HepG2 (cell line): ENCODE results near the gene VEGFA. TPM values are rescaled to one million over a fixed set of nuclear protein-coding genes. Genes with fewer than 3 reads are reported as not detected.
A peak's percentile ranks its signal among the peaks of the same experiment; 100 is the strongest.

ENCODE experiments used
- ATRX ChIP-seq: sonication (generic); formaldehyde crosslinking; IDR thresholded peaks from 2 replicates; pipeline ENCODE4 v1.4.0; 2020; ENCODE audit warnings: missing genetic modification reagents, borderline replicate concordance
- CHCHD3 ChIP-seq: sonication (generic); formaldehyde crosslinking; IDR thresholded peaks from 2 replicates; pipeline ENCODE4 v1.8.0; 2022; ENCODE audit warnings: mild to moderate bottlenecking, missing genetic modification reagents, moderate library complexity
- ETV5 ChIP-seq: IDR thresholded peaks from 2 replicates; pipeline ENCODE4 v1.6.1; 2018; ENCODE audit warnings: missing biosample characterization, missing genetic modification reagents, inconsistent platforms, borderline replicate concordance
- POLR2G ChIP-seq: fragments of 200-400 bp; formaldehyde crosslinking; IDR thresholded peaks from 2 replicates; pipeline ENCODE4 v1.6.1; 2018; ENCODE audit warnings: mild to moderate bottlenecking, low read depth, low read length, moderate library complexity
- RBM22 ChIP-seq: fragments of 200-400 bp; formaldehyde crosslinking; optimal IDR thresholded peaks from 2 replicates; pipeline ENCODE3; 2017; ENCODE audit warnings: mild to moderate bottlenecking, low read length, moderate library complexity
- SIN3B ChIP-seq: fragments of 150-350 bp; IDR thresholded peaks from 2 replicates; pipeline ENCODE4 v1.6.1; 2014; ENCODE audit warnings: low read length
- TEAD2 ChIP-seq: sonication (generic); formaldehyde crosslinking; IDR thresholded peaks from 2 replicates; pipeline ENCODE4 v1.9.0; 2021; ENCODE audit warnings: missing genetic modification reagents
- ZNF143 ChIP-seq: sonication (generic); formaldehyde crosslinking; IDR thresholded peaks from 2 replicates; pipeline ENCODE4 v1.4.0; 2020; ENCODE audit warnings: missing genetic modification reagents
- polyA plus RNA-seq, 8 experiments: library from polyadenylated mRNA; depleted of rRNA in 3 of 8; stranded (reverse) in 7 of 8; unstranded in 1 of 8; fragments of >200 nt; fragmentation: Illumina TruSeq in 4 of 8; extraction: Trizol in 4 of 8; gene quantifications; 2 replicates each; pipeline versions ENCODE4 v1.2.1 to v1.2.3, GENCODE V29; 2011 to 2016; ENCODE audit warnings: low read depth in 4 of 8, missing spikeins in 1 of 8, mixed read lengths in 1 of 8; ENCODE audit not compliant: insufficient read depth in 1 of 8
- total RNA-seq, 5 experiments: library from RNA; depleted of rRNA; stranded (reverse); fragments of >200 nt; fragmentation: Illumina TruSeq; extraction: Trizol; gene quantifications; 2 replicates each; pipeline ENCODE4 v1.2.3, GENCODE V29; 2016; ENCODE audit warnings: low read depth in 1 of 5
- TF ChIP-seq, protein P1 (sequence below): sonication (generic); formaldehyde crosslinking; IDR thresholded peaks from 2 replicates; pipeline ENCODE4 v1.4.0; 2020; ENCODE audit warnings: mild to moderate bottlenecking, missing genetic modification reagents
- TF ChIP-seq, protein P2 (sequence below): IDR thresholded peaks from 2 replicates; pipeline ENCODE4 v1.6.1; 2016; ENCODE audit warnings: missing genetic modification reagents, missing compliant biosample characterization
- TF ChIP-seq, protein P3 (sequence below): fragments of 450-650 bp; IDR thresholded peaks from 2 replicates; pipeline ENCODE4 v1.6.1; 2017; ENCODE audit warnings: mild to moderate bottlenecking

The VEGFA gene
- total and polyA plus RNA-seq, 2 of the 13 experiments (the other 11 are each of a cell fraction or from before 2014, with no cell fraction given): 68.1 to 629 TPM

DNA sequence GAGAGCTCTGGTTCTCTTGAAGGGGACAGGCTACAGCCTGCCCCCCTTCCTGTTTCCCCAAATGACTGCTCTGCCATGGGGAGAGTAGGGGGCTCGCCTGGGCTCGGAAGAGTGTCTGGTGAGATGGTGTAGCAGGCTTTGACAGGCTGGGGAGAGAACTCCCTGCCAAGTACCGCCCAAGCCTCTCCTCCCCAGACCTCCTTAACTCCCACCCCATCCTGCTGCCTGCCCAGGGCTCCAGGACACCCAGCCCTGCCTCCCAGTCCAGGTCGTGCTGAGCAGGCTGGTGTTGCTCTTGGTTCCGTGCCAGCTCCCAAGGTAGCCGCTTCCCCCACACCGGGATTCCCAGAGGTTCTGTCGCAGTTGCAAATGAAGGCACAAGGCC, 9.8 kb downstream of the VEGFA start (continued):
- TF ChIP-seq, protein P1, sequence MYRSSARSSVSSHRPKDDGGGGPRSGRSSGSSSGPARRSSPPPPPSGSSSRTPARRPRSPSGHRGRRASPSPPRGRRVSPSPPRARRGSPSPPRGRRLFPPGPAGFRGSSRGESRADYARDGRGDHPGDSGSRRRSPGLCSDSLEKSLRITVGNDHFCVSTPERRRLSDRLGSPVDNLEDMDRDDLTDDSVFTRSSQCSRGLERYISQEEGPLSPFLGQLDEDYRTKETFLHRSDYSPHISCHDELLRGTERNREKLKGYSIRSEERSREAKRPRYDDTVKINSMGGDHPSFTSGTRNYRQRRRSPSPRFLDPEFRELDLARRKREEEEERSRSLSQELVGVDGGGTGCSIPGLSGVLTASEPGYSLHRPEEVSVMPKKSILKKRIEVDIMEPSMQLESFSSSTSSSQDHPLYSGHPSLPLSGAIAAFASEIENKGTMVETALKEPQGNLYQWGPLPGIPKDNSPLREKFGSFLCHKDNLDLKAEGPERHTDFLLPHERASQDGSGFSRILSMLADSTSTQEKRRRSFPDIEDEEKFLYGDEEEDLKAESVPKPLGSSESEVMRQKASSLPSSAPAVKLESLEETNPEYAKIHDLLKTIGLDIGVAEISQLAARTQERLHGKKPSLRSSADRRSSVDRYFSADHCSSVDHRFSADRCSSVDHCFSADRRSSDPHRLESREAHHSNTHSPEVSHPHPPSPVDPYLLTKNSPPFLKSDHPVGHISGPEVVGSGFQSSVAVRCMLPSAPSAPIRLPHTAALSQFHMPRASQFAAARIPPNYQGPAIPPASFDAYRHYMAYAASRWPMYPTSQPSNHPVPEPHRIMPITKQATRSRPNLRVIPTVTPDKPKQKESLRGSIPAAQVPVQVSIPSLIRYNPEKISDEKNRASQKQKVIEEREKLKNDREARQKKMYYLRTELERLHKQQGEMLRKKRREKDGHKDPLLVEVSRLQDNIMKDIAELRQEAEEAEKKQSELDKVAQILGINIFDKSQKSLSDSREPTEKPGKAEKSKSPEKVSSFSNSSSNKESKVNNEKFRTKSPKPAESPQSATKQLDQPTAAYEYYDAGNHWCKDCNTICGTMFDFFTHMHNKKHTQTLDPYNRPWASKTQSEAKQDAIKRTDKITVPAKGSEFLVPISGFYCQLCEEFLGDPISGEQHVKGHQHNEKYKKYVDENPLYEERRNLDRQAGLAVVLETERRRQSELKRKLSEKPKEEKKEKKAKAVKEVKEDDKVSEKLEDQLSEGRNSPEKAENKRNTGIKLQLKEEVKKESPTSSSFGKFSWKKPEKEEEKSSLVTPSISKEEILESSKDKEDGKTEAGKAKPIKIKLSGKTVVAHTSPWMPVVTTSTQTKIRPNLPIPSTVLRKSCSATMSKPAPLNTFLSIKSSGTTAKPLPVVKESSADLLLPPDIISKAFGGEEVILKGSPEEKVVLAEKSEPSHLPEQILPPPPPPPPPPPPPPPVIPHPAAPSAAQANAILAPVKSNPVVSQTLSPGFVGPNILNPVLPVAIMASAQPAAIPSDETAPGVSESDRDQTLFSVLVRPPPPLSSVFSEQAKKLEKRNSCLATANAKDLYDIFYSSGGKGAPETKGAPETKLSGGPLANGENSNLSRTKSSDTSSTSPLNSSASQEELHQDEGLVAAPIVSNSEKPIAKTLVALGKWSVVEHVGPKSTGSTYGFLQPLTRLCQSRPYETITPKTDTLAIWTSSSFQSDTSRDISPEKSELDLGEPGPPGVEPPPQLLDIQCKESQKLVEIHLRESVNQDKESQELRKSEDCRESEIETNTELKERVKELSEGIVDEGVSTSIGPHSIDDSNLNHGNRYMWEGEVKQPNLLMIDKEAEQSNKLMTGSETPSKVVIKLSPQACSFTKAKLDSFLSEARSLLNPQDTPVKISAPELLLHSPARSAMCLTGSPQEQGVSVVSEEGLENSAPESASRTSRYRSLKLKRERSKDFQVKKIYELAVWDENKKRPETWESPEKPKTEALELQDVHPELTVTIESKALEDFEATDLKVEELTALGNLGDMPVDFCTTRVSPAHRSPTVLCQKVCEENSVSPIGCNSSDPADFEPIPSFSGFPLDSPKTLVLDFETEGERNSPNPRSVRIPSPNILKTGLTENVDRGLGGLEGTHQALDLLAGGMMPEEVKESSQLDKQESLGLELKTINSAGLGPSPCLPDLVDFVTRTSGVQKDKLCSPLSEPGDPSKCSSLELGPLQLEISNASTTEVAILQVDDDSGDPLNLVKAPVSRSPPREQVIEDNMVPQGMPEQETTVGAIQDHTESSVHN (CRISPR knock-in tag): no peak
- TF ChIP-seq POLR2G: peak; percentile 48; the same call in 1 of the 2 replicates
- no peak for TF ChIP-seq ATRX
- TF ChIP-seq ZNF143 (CRISPR knock-in tag): no peak
- TF ChIP-seq SIN3B: no peak
- TF ChIP-seq, protein P2, sequence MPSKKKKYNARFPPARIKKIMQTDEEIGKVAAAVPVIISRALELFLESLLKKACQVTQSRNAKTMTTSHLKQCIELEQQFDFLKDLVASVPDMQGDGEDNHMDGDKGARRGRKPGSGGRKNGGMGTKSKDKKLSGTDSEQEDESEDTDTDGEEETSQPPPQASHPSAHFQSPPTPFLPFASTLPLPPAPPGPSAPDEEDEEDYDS (CRISPR knock-in tag): no peak
- no peak for TF ChIP-seq CHCHD3 (CRISPR knock-in tag)
- no peak for TF ChIP-seq TEAD2 (CRISPR knock-in tag)
- TF ChIP-seq RBM22: peak; percentile 62
- TF ChIP-seq ETV5 (CRISPR knock-in tag): no peak
- TF ChIP-seq, protein P3, sequence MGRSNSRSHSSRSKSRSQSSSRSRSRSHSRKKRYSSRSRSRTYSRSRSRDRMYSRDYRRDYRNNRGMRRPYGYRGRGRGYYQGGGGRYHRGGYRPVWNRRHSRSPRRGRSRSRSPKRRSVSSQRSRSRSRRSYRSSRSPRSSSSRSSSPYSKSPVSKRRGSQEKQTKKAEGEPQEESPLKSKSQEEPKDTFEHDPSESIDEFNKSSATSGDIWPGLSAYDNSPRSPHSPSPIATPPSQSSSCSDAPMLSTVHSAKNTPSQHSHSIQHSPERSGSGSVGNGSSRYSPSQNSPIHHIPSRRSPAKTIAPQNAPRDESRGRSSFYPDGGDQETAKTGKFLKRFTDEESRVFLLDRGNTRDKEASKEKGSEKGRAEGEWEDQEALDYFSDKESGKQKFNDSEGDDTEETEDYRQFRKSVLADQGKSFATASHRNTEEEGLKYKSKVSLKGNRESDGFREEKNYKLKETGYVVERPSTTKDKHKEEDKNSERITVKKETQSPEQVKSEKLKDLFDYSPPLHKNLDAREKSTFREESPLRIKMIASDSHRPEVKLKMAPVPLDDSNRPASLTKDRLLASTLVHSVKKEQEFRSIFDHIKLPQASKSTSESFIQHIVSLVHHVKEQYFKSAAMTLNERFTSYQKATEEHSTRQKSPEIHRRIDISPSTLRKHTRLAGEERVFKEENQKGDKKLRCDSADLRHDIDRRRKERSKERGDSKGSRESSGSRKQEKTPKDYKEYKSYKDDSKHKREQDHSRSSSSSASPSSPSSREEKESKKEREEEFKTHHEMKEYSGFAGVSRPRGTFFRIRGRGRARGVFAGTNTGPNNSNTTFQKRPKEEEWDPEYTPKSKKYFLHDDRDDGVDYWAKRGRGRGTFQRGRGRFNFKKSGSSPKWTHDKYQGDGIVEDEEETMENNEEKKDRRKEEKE: no peak
